Activated T-cell treated with anti-CD3 and anti-CD28 coated beads for 24 hours (primary cell): ENCODE data around the gene XRCC6.
"Not testable (repeated sequence)": the region's sequence is repeated elsewhere in the genome, so short reads cannot be mapped to it uniquely, and the experiment has no call there.

Source experiments
- DNase-seq: peaks from one replicate; pipeline ENCODE4 v3.0.0-alpha.2; 2020; ENCODE audit warnings: low read depth

Gene XRCC6

GRCh38 chr22:41686890-41687289, 65.8 kb downstream of the XRCC6 start:
- not testable (repeated sequence) for DNase-seq

GRCh38 chr22:41687901-41688364, 66.8 kb downstream of the XRCC6 start:
- DNase-seq, result no peak

- DNase-seq, result peak; percentile 90
Observed at GRCh38 chr22:41688365-41689211, 67.5 kb downstream of the XRCC6 start, which contains the start of gene SNU13. Gene SNU13, minus strand, starts transcription at chr22:41688867. Its CDS starts 71 bp downstream, at chr22:41688796.

- DNase-seq, result no peak
Observed at GRCh38 chr22:41690476-41690875, 69.4 kb downstream of the XRCC6 start.

DNA sequence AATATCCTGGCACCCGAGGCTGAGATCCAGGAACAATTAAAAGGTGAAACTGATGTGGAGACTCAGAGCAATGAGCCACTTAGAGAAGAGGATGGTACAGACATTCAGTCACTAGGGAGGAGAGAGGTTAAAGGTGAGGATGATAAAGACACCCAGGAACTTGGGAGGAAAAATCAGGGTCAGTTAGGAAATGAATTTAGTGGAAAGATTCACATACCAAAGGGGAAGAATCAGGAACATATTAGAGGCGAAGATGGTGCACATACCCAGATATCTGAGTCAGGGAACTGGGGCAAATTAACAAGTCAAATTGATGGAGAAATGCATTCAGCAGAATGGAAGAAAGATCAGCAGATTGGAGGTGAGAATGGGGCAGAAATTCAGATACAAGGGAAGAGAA, 74.1 kb downstream of the XRCC6 start:
- DNase-seq, result no peak

DNA sequence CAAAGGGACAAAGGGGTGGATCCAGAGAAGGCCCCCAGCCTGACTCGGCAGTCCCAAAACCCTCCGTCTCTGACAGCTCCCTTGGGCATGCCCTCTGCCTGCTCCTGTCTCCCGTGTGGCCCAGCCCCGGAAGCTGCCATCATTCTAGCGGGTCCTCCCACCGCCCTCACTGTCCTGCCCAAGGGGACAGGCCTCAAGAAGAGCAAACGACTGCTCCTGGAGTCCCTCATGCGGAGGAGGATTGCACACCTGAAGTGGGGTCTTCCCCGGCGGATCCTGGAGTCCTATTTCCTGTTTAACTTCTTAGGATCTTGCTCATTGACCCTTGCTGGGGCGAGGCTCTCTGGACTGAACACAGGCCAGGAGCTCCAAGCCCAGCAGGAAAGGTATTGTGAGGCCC, 75.6 kb downstream of the XRCC6 start:
- no peak for DNase-seq

DNA sequence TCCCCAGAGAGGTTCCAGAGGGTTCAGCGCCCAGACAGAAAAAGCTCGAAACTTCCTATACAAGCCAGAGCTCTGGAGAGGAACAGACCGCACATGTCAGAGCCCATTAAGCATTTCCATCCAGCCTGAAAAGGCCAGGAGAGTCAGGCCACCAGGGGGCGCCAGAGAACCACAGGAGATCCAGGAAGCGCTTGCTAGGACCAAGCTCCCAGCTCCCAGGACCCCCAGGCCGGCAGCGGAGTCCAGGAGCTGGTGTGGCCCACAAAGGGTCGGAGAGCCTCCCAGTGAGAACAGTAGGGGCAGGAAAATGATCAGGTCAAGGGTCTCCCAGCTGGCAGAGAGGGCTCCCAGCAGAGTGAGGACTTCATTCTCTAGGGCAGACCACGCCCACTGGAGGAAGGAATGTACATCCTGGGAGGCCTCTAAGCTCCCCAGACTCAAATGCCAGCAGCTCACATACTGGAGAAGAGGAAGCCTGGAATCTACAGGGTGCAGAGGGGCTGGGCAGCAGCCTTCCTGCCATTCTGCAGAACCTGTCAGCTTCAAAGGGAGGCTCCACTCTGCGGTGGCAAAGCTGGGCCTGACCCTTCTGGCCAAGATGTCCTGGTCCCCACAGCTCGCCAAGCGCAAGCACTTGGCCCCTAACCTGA, 76.2 kb downstream of the XRCC6 start:
- DNase-seq, result peak; percentile 89

DNA sequence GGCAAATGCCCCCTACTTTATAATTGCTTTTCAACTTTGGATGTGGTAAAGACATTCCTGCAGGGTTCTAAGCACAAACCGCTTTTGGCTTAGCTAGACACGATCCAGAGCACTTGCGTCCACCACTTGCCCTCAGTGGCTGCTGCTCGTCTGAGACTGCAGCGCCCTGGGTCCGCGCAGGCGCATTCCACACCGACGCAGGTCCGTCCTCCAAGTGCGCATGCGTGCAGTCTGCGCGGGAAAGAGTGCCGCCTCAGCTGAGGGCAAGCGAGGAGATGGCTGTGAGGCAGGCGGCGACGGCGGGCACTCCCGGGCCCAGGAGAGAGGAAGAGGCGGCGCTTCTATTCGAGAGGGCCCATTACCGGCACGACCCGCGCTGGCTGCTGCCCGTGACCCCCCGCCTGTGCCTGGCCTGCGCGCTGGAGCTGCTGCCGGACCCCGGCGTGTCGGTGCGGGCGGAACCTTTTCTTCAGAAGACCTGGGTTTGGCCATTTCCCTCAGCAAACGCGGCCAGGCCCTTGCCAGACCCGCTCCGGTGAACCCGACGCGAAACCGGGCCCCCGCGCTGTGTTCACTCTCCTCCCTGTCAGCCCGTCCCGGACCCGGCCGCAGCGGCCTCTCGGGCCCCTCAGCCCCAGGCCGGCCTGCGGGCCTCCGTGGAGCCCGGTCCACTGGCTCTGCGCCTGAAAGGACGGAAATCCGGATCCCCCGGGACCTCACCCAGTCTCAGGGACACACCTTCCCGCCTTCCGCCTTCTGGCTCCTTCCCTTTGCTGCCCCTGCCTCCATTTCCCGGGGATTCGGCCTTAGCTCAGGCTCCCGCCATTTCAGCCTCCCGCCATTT, 78.4 kb downstream of the XRCC6 start, which contains the start of gene MEI1:
TSS of gene MEI1 (plus strand) at position 240 of the 844 bp plus-strand sequence. CDS start at position 276, 36 bp downstream.
- DNase-seq, result peak; percentile 90

- DNase-seq, result no peak
Observed at GRCh38 chr22:41700108-41700364, 78.9 kb downstream of the XRCC6 start.

DNA sequence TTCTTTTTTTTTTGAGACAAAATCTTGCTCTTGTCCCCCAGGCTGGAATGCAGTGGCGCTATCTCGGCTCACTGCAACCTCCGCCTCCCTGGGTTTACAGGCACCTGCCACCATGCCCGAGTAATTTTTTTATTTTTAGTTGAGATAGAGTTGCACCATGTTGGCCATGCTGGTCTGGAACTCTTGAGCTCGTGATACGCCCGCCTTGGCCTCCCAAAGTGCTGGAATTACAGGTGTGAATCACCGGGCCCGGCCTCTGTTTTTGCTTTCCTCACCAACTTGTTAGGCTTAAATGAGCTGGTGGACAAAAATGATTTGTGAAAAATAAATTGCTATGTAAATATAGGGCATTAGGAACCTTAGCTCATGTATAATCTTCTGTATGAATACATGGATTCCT, 81.7 kb downstream of the XRCC6 start:
- DNase-seq, result no peak

GRCh38 chr22:41709341-41709740, 88.2 kb downstream of the XRCC6 start:
- DNase-seq, result no peak

- DNase-seq, result no peak
Observed at GRCh38 chr22:41713004-41713403, 91.9 kb downstream of the XRCC6 start.
